ENCODE data around the gene ZNF652.
A peak's percentile ranks its signal among the peaks of the same experiment; 100 is the strongest.

The ZNF652 gene

GRCh38 chr17:49327835-49328784, 33.9 kb downstream of the ZNF652 start:
- H3K27ac ChIP-seq (ENCODE audit: low read depth, low read length): no peak overlapping the region
- H3K9ac ChIP-seq (ENCODE audit: low read depth in 1 of 2, low read length in 2 of 2): no peak overlapping the region
- no peaks in the 10 kb centered on the region for H3K9me3 ChIP-seq (ENCODE audit: control insufficient read depth in 1 of 2, low read length in 2 of 2)
- H3K4me1 ChIP-seq (ENCODE audit: control insufficient read depth in 1 of 2, insufficient read depth in 2 of 2, low read length in 2 of 2): peaks cover 0 to 4% of the 10 kb centered on the region in 2 donors
- H3K27me3 ChIP-seq (ENCODE audit: control insufficient read depth in 1 of 2, insufficient read depth in 2 of 2, low read length in 2 of 2): no peaks in the 10 kb centered on the region
- no peak overlapping the region for H3K4me3 ChIP-seq (ENCODE audit: low read depth in 1 of 2, low read length in 2 of 2)
- no peaks in the 10 kb centered on the region for H3K36me3 ChIP-seq (ENCODE audit: control insufficient read depth in 1 of 2, insufficient read depth in 2 of 2, low read length in 2 of 2)

GRCh38 chr17:49325980-49326379, 36.1 kb downstream of the ZNF652 start:
- Histone ChIP-seq H3K27ac (ENCODE audit: low read depth, low read length) (no peak overlapping the region), H3K9me3 (ENCODE audit: control insufficient read depth in 1 of 2, low read length in 2 of 2) (no peaks in the 10 kb centered on the region), H3K4me1 (ENCODE audit: control insufficient read depth in 1 of 2, insufficient read depth in 2 of 2, low read length in 2 of 2) (peaks cover 0 to 4% of the 10 kb centered on the region in 2 donors), H3K9ac (ENCODE audit: low read depth in 1 of 2, low read length in 2 of 2) (no peak overlapping the region), H3K36me3 (ENCODE audit: control insufficient read depth in 1 of 2, insufficient read depth in 2 of 2, low read length in 2 of 2) (no peaks in the 10 kb centered on the region), H3K27me3 (ENCODE audit: control insufficient read depth in 1 of 2, insufficient read depth in 2 of 2, low read length in 2 of 2) (no peaks in the 10 kb centered on the region), H3K4me3 (ENCODE audit: low read depth in 1 of 2, low read length in 2 of 2) (no peak overlapping the region)

DNA sequence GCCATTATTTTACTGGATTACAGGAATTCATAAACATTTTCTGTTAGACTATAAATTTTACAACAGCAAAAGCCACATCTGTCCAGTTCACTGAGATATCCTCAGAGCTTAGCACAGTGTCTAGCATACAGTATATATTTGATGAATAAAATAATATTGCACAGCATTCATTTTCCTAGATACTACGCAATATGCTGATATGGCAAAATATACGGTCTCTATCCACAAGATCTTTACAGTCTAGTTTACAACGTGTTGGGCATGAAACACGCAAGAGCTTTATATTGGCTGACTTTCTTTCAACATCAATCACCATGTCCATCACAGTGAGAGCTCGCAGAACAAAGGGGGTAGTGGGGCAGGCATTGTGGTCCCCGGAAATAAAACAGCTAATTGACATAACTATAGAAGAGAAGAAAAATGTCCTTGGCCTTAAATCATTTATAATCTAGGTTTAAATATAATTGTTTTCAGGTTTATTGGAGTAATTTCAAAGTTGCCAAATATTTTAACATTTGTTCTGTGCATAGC, 43.5 kb downstream of the ZNF652 start:
- no peak overlapping the region for H3K27ac ChIP-seq (ENCODE audit: low read depth, low read length)
- H3K36me3 ChIP-seq (ENCODE audit: control insufficient read depth in 1 of 2, insufficient read depth in 2 of 2, low read length in 2 of 2): peaks cover 0 to 14% of the 10 kb centered on the region in 2 donors
- H3K4me1 ChIP-seq (ENCODE audit: control insufficient read depth in 1 of 2, insufficient read depth in 2 of 2, low read length in 2 of 2): peaks cover 0 to 6% of the 10 kb centered on the region in 2 donors
- no peak overlapping the region for H3K4me3 ChIP-seq (ENCODE audit: low read depth in 1 of 2, low read length in 2 of 2)
- H3K9me3 ChIP-seq (ENCODE audit: control insufficient read depth in 1 of 2, low read length in 2 of 2): no peaks in the 10 kb centered on the region
- H3K27me3 ChIP-seq (ENCODE audit: control insufficient read depth in 1 of 2, insufficient read depth in 2 of 2, low read length in 2 of 2): no peaks in the 10 kb centered on the region
- H3K9ac ChIP-seq (ENCODE audit: low read depth in 1 of 2, low read length in 2 of 2): no peak overlapping the region

DNA sequence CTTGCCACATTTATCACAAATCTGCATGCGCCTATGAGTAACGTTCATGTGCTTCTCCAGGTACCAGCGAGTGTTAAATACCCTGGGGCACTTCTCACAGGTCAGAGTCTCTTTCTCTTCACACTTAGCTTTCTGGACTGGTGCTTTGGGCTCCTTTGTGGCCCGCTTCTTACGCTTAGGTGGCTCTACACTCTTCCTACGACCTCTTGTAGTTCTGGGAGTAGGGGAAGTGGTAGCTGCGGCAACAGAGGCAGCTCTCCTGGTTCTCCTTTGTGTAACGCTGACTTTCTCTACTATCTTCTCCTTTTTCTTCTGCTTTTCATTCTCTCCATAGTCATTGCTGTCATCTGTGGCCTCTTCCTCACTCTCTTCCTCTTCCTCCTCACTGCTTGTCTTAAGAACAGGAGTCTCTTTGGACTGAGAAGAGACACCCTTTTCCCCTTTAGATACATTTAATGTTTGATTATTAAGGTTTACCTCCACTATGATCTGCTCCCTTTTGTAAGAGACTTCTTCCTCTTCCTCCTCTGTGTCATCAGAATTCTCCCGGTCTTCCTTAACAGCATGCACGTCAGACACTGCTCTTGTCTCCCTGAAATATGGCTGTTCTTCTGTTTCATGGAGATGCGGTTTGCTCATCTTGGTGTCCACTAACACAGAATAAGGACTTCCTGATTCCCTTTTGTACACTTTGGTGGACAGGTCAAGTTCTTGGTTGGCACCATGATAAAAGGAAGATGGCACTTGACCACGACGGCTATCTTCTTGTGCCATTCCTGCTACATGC, 45.0 kb downstream of the ZNF652 start:
- no peak overlapping the region for H3K27ac ChIP-seq (ENCODE audit: low read depth, low read length)
- H3K27me3 ChIP-seq (ENCODE audit: control insufficient read depth in 1 of 2, insufficient read depth in 2 of 2, low read length in 2 of 2): no peaks in the 10 kb centered on the region
- H3K4me3 ChIP-seq (ENCODE audit: low read depth in 1 of 2, low read length in 2 of 2): no peak overlapping the region
- no peaks in the 10 kb centered on the region for H3K9me3 ChIP-seq (ENCODE audit: control insufficient read depth in 1 of 2, low read length in 2 of 2)
- H3K4me1 ChIP-seq (ENCODE audit: control insufficient read depth in 1 of 2, insufficient read depth in 2 of 2, low read length in 2 of 2): peaks cover 0 to 6% of the 10 kb centered on the region in 2 donors
- H3K9ac ChIP-seq (ENCODE audit: low read depth in 1 of 2, low read length in 2 of 2): no peak overlapping the region
- H3K36me3 ChIP-seq (ENCODE audit: control insufficient read depth in 1 of 2, insufficient read depth in 2 of 2, low read length in 2 of 2): peaks cover 0 to 22% of the 10 kb centered on the region in 2 donors

DNA sequence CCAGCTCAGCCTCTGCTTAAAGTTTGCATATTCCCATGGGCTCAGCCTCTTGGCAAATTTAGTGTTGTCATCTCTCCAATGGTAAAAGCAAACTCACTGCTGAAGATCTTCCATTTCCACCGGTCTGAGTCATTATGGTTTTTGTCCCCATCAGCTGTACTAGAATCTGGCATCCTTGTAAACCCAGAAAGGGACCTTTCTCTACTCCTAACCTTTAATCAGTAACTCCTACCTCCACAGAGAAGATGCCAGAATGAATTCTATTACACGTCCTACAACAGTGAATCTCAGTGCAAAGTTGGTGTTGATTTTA, 45.8 kb downstream of the ZNF652 start:
- H3K4me1 ChIP-seq (ENCODE audit: control insufficient read depth in 1 of 2, insufficient read depth in 2 of 2, low read length in 2 of 2): peaks cover 0 to 6% of the 10 kb centered on the region in 2 donors
- H3K9ac ChIP-seq (ENCODE audit: low read depth in 1 of 2, low read length in 2 of 2): no peak overlapping the region
- H3K4me3 ChIP-seq (ENCODE audit: low read depth in 1 of 2, low read length in 2 of 2): no peak overlapping the region
- no peaks in the 10 kb centered on the region for H3K9me3 ChIP-seq (ENCODE audit: control insufficient read depth in 1 of 2, low read length in 2 of 2)
- H3K36me3 ChIP-seq (ENCODE audit: control insufficient read depth in 1 of 2, insufficient read depth in 2 of 2, low read length in 2 of 2): peaks cover 0 to 30% of the 10 kb centered on the region in 2 donors
- no peak overlapping the region for H3K27ac ChIP-seq (ENCODE audit: low read depth, low read length)
- H3K27me3 ChIP-seq (ENCODE audit: control insufficient read depth in 1 of 2, insufficient read depth in 2 of 2, low read length in 2 of 2): no peaks in the 10 kb centered on the region

- Histone ChIP-seq H3K9me3 (ENCODE audit: control insufficient read depth in 1 of 2, low read length in 2 of 2) (no peaks in the 10 kb centered on the region), H3K4me3 (ENCODE audit: low read depth in 1 of 2, low read length in 2 of 2) (peak overlapping the region in 1 of 2 donors; percentile 22), H3K36me3 (ENCODE audit: control insufficient read depth in 1 of 2, insufficient read depth in 2 of 2, low read length in 2 of 2) (peaks cover 0 to 35% of the 10 kb centered on the region in 2 donors), H3K4me1 (ENCODE audit: control insufficient read depth in 1 of 2, insufficient read depth in 2 of 2, low read length in 2 of 2) (peaks cover 0 to 6% of the 10 kb centered on the region in 2 donors), H3K27me3 (ENCODE audit: control insufficient read depth in 1 of 2, insufficient read depth in 2 of 2, low read length in 2 of 2) (no peaks in the 10 kb centered on the region), H3K9ac (ENCODE audit: low read depth in 1 of 2, low read length in 2 of 2) (no peak overlapping the region), H3K27ac (ENCODE audit: low read depth, low read length) (no peak overlapping the region)
Measured at GRCh38 chr17:49315551-49316257, 46.3 kb downstream of the ZNF652 start.

DNA sequence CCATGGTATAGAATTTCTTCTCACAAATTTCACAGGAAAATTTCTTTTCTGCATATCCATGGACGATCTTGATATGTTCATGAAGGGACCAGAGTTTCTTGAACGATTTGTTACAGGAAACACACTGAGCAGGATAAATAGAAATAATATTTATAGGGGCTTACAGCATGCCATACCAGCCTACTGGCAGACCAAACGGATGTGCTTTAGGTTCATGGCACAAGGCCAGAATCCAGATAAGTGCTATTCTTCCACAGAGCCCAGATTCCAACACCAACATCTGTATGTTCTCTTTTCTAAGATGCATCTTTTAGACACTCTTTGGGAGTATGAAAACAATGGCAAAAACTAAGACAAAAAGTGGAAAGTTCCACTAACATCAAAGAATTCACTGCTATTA, 49.3 kb downstream of the ZNF652 start:
- Histone ChIP-seq H3K4me1 (ENCODE audit: control insufficient read depth in 1 of 2, insufficient read depth in 2 of 2, low read length in 2 of 2) (peaks cover 0 to 6% of the 10 kb centered on the region in 2 donors), H3K9me3 (ENCODE audit: control insufficient read depth in 1 of 2, low read length in 2 of 2) (no peaks in the 10 kb centered on the region), H3K9ac (ENCODE audit: low read depth in 1 of 2, low read length in 2 of 2) (no peak overlapping the region), H3K4me3 (ENCODE audit: low read depth in 1 of 2, low read length in 2 of 2) (no peak overlapping the region), H3K27ac (ENCODE audit: low read depth, low read length) (no peak overlapping the region), H3K36me3 (ENCODE audit: control insufficient read depth in 1 of 2, insufficient read depth in 2 of 2, low read length in 2 of 2) (peaks cover 0 to 36% of the 10 kb centered on the region in 2 donors), H3K27me3 (ENCODE audit: control insufficient read depth in 1 of 2, insufficient read depth in 2 of 2, low read length in 2 of 2) (no peaks in the 10 kb centered on the region)

GRCh38 chr17:49299996-49300395, 62.1 kb downstream of the ZNF652 start:
- H3K27me3 ChIP-seq (ENCODE audit: control insufficient read depth in 1 of 2, insufficient read depth in 2 of 2, low read length in 2 of 2): no peaks in the 10 kb centered on the region
- no peak overlapping the region for H3K27ac ChIP-seq (ENCODE audit: low read depth, low read length)
- no peak overlapping the region for H3K9ac ChIP-seq (ENCODE audit: low read depth in 1 of 2, low read length in 2 of 2)
- H3K4me3 ChIP-seq (ENCODE audit: low read depth in 1 of 2, low read length in 2 of 2): no peak overlapping the region
- no peaks in the 10 kb centered on the region for H3K9me3 ChIP-seq (ENCODE audit: control insufficient read depth in 1 of 2, low read length in 2 of 2)
- peaks cover 21 to 39% of the 10 kb centered on the region in 2 donors for H3K36me3 ChIP-seq (ENCODE audit: control insufficient read depth in 1 of 2, insufficient read depth in 2 of 2, low read length in 2 of 2)
- no peaks in the 10 kb centered on the region for H3K4me1 ChIP-seq (ENCODE audit: control insufficient read depth in 1 of 2, insufficient read depth in 2 of 2, low read length in 2 of 2)

- no peak overlapping the region for H3K4me3 ChIP-seq (ENCODE audit: low read depth in 1 of 2, low read length in 2 of 2)
- H3K4me1 ChIP-seq (ENCODE audit: control insufficient read depth in 1 of 2, insufficient read depth in 2 of 2, low read length in 2 of 2): no peaks in the 10 kb centered on the region
- H3K9me3 ChIP-seq (ENCODE audit: control insufficient read depth in 1 of 2, low read length in 2 of 2): no peaks in the 10 kb centered on the region
- H3K27me3 ChIP-seq (ENCODE audit: control insufficient read depth in 1 of 2, insufficient read depth in 2 of 2, low read length in 2 of 2): no peaks in the 10 kb centered on the region
- no peak overlapping the region for H3K27ac ChIP-seq (ENCODE audit: low read depth, low read length)
- H3K36me3 ChIP-seq (ENCODE audit: control insufficient read depth in 1 of 2, insufficient read depth in 2 of 2, low read length in 2 of 2): peaks cover 21 to 36% of the 10 kb centered on the region in 2 donors
- no peak overlapping the region for H3K9ac ChIP-seq (ENCODE audit: low read depth in 1 of 2, low read length in 2 of 2)
Measured at GRCh38 chr17:49298371-49298976, 63.6 kb downstream of the ZNF652 start.
